ENCODE measurements around the gene TYMP.
A peak's percentile ranks its signal among the peaks of the same experiment; 100 is the strongest.

Gene TYMP, protein sequence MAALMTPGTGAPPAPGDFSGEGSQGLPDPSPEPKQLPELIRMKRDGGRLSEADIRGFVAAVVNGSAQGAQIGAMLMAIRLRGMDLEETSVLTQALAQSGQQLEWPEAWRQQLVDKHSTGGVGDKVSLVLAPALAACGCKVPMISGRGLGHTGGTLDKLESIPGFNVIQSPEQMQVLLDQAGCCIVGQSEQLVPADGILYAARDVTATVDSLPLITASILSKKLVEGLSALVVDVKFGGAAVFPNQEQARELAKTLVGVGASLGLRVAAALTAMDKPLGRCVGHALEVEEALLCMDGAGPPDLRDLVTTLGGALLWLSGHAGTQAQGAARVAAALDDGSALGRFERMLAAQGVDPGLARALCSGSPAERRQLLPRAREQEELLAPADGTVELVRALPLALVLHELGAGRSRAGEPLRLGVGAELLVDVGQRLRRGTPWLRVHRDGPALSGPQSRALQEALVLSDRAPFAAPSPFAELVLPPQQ

DNA sequence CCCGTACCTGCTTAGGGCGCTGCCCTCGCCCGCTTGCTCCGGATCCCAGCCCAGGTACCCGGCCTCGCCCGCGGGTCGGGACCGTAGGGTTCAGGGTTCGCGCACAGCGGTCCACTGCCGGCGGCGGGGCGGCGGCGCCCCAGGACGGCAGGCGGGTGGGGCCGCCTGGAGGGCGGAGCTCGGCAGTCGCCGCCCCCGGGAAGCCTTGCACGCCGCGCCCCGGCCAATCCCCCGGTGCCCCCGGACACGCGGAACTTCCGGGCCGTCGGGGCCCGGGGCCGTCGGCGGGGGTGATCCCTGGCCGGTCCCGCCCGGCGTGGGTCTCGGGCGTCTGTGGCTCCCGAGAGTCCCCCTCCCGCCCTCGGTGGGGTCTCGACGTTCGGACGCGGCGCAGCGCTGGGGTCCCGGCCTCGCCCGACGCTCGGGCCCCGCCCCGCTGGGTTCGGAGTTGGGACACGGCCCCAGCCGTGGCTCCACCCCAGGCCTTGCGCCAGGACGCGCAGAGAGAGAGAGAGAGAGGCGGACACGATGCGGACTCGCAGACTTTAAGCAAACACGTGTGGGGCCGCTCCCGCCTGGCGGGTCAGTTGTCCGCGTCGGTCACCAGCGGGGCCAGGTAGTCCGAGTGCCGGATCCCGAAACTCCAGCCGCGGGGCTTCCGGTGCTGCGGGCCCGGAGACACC, at the start of gene TYMP:
TSS of gene TYMP (minus strand) at position 116 of the 683 bp plus-strand sequence. CDS start 303 bp downstream, outside the sequence.
- no peak for DNase-seq (ENCODE audit: low read depth, low spot score)
- peak within 1 kb of the TSS; percentile 94 for H3K27ac ChIP-seq

DNA sequence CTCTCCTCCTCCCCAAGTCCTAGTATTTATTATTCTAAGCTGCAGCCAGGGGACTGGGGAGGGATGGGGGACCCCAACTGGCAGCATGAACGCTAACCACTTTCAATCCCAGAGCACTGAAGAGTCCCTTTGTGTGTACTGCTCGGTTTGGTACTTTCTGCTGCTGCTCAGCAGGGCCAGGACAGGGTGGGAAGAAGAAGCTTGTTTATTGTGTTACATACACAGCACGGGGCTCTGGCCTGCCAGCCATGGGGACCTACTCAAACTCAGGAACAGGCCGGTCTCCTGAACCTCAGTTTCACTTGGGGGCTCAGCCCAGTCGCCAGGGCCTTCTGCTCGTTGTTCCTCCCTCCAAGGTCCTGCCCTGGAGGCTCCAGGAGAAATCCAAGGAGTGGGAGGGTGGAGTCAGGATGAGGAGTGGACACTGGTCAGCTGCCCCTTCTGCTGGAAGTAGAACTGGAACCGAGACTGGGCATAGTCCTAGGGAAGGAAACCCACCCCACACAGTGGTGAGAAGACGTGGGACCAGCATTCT, 49.0 kb upstream of the TYMP start:
- H3K27ac ChIP-seq: no peak overlapping the region
- no peak for DNase-seq (ENCODE audit: low read depth, low spot score)

DNA sequence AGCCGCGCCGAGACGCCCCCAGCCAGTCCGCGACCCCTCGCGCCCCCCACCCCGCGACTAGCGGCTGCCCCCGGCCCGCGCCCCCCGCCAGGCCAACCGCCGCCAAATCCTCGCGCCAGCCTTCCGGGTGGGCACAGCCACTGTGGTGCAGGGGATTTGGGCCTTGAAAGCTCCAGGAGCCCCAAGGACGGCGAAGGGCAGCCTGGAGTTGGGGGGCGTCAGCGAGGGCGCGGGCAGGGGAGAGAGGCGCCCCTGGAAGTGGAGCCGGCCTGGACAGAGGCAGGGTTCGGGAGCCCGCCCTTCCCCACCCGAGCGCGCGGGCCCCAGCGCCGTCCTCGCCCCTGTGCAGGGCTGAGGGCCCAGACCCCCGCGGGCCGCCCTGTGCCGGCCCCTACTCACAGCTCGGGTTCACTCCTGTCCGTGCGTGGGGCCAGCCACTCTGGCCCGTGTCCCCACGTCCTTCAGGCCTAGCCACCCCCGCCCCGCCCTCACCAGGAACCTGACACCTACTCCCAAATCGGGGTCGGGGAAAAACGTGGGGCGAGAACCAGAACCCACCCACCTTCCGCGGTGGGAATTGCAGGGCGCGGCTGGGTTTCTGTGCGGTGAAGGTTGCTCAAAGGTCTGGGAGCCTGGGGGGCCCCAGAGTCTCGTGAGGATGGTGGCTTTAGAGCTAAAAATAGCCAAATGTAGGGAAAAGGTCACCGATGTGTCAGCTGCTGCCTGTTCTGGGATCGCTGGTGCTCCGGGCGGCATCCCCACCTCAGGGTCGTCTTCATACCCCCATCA, 48.4 kb upstream of the TYMP start, which contains the start of gene CPT1B:
TSS of gene CPT1B (minus strand) at position 441 of the 789 bp plus-strand sequence. CDS start 512 bp downstream, outside the sequence.
- no peak within 1 kb of the TSS for H3K27ac ChIP-seq
- no peak for DNase-seq (ENCODE audit: low read depth, low spot score)

DNA sequence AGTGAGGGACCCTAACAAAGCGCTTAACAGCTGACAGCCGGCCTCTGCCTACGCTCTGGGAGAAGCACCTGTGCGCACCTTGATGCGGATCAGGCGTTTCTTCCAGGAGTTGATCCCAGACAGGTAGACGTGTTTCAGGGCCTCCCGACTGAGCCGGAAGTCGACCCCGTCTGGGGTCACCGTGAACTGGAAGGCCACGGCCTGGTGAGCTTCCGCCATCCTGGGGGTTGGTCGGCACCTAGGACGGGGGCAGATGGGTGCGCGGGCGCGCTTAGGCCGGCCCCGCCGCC, 47.8 kb upstream of the TYMP start:
- DNase-seq (ENCODE audit: low read depth, low spot score): no peak
- H3K27ac ChIP-seq: no peak overlapping the region

DNA sequence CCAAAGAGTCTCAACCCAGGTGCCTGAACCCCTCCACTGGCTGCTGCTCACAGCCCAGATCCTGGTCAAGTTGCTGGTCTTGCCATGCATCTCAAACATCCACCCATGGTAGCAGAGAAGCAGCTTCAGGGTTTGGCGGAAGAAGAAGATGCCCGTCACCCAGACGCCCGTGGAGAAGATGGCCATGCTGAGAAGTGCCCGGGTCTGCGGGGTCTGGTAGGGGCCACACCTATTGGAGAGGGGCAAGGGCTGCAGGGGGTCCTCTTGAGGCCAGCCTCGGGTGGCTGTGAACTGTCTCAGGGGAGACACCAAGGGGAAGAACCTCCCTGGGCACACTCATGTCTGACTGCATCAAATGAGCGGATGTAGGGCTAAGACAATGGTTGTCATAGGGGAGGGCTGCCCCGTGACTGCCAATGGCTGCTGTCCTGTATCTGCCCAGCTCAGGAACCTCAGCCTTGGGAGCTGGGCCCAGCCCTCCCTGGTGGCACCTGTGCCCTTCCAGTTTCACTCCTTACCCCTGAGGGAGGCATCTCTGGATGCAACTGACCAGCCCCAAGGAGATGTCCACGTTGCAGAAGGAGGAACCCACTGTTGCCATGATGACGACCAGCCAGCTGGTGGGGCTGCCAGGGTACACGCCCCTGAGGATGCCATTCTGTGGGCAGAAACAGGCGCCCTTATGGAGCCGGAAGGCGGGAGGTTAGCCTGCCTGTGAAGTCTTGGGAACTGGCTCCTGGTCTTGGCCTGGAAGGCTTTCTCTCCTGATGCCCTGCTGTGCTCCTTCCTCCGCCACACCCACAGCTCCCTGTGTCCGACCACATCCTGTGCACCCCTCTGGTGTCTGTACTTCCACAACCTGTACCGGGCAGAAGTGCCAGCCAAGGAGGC, 47.2 kb upstream of the TYMP start:
- no peak overlapping the region for H3K27ac ChIP-seq
- DNase-seq (ENCODE audit: low read depth, low spot score): no peak

DNA sequence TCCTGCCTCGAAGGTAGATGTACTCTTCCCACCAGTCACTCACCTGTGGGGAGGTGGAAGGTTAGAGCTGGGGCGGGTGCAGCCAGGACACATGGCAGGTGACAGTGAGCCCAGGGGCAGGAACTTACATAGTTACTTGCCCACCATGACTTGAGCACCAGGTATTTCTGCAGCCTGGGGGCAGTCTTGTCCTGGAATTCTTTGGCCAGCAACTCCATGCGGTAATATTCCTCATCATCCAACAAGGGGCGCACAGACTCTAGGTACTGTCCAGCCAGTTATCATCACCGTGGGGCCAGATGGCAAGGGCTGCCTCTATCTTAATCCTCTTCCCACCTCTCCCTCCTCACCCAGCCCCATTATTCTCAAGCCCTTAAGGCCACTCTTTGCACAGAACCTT, 46.3 kb upstream of the TYMP start:
- H3K27ac ChIP-seq: no peak overlapping the region
- no peak for DNase-seq (ENCODE audit: low read depth, low spot score)

DNA sequence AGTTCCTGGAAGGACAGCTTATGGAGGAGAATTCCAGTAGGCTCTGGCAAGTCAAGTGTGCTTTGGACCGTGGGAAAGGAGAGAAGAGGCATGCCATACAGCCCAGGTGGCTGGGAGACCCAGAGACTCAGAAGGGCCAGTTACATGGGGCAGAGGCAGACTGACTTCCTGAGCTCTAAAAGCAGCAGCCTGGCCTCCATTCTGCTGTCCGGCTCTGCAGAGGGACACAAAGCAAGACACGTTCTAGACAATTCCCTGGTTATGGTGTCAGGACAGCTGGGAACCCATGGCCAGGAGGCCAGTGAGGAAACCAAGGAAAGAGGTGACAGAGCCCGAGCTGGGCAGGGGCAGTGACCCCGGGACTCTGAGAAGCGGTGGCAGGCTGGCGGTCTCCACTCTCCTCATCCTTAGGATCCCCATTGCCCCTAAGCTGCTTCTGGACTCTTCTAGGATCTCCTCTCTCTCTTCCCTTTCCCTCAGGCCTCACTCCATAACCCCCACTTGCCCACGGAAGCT, 45.7 kb upstream of the TYMP start:
- no peak overlapping the region for H3K27ac ChIP-seq
- no peak for DNase-seq (ENCODE audit: low read depth, low spot score)

DNA sequence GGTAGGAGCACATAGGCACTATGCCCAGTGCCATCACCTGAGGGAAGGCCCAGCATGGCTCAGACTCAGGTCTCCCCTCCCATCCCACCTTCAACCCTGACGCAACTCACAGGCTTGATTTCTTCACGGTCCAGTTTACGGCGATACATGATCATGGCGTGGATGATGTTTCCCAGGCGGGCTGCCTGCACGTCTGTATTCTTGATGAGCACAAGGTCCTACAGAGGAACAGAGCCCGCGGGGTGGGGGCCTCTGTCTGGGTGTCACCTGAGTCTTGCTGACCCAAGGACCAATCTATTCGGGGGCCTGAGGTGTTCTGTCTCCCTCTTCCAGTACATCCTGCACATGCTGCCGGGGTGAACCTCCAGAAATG, 44.6 kb upstream of the TYMP start:
- DNase-seq (ENCODE audit: low read depth, low spot score): no peak
- no peak overlapping the region for H3K27ac ChIP-seq

DNA sequence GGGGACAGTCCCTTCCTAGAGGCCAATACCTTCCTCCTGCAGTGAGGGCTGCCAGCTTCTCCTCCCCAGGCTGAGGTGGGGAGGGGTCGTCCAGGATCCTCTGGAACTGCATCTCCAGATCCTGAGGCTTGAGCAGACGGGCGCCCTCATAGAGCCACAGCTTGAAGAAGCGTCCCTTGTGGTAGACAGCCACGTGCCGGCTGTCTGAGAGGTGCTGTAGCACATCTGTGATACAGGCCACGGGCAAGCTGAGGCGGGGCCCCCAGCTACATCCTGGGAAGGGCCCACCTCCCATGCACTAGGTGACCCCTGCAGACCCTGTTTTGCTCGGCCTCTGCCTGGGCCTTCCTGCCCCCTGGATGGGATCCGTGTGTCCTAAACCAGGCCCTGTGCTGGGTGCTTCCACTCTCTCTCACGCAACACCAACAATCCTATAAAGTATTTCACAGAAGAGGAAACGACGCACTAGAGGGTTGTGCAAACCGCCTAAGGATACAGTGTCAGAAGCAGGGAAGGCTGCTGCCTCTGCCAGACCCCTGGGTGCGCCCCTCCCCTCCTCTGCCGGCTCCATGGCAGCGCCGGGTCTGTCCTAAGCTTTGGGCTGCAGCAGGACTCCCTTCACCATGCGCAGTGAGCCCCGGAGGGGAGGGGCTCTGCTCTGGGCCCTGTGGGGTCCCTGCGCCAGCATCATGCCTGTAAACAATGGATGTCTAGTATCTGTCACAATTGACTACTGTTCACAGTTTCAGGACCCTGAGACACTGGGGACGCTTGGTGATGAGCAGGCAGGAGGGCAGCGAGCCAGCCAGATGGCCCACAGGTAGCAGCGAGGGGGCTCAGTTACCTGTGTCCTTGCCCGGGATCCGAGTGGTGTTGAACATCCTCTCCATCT, 43.9 kb upstream of the TYMP start:
- DNase-seq (ENCODE audit: low read depth, low spot score): no peak
- H3K27ac ChIP-seq: no peak overlapping the region

DNA sequence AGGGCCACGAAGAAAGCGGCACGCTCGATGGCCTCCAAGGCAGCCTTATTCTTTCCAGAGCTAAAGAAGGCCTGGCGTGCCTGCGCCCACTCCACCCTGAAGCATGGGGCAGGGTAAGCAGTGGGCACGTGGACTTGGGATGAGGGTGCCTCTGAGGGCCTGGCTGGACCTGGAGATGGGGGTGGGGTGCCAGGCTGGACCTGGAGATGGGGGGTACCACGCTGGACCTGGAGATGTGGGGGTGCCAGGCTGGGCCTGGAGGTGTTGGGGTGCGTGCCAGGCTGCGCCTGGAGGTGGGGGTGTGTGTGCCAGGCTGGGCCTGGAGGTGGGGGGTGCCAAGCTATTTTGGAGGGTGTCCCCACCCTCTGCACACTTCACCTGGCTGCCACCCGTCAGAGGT, 43.2 kb upstream of the TYMP start:
- no peak overlapping the region for H3K27ac ChIP-seq
- DNase-seq (ENCODE audit: low read depth, low spot score): no peak

DNA sequence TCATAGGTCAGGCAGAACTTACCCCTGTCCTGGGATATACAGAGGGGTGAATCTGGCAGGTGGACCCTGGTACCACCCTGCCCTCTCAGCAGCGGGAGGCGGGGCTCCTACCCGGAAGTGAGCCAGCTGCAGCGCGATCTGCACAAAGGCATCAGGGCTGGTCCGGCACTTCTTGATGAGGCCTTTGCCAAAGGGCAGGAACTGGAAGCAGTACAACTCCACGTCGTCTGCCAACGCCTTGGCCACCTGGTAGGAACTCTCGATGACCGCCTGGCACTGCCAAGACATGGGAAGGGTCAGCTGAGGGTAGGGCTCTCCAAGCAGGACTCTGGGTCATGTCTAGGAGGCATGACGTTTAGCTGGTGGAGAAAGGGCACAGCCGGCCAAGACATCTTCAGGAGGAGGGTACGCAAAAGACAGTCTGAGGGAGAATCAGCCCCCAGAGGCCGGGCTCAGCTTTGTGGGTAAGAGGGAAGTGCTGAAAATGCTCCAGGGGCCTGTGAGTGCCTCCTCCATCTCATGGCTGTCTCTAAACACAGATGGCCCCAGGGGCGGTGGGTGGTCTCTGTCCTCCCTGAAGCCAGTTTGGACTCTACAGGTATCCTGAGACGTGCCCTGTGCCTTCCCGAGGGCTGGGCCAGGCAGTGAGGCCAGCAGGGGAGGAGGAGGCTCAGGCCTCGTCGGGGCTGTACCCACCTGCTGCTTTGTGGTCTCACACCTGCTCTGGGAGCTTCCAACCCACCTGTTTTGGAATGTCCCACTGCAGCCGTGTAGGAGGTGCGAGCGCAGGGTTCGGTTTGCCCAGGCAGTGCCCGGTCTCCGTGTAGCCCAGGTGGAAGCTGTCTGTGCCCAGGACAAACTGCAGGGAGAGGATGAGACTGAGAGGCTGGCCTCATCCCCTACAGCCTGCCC, 41.7 kb upstream of the TYMP start:
- DNase-seq (ENCODE audit: low read depth, low spot score): no peak

DNA sequence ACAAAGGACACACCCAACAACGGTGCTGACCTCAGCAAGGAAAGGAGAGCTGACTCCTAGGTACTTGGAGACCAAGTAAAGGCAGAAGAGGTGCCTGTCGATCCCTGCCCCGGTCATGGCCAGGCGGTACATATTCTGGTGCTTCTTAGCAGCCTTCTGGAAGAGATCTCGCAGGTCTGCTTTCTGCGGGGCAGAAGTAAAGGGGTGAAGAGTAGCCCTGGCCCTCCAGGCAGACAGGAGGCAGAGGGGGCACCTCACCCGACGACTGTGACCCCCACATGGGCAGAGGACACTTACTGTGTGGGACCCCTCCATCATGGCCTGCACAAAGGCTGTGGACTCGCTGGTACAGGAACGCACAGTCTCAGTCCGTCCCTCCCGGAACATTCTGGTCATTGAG, 41.0 kb upstream of the TYMP start:
- no peak overlapping the region for H3K27ac ChIP-seq
- DNase-seq (ENCODE audit: low read depth, low spot score): no peak

More for the DNA sequence above, 41.7 kb upstream of the TYMP start:
- no peak overlapping the region for H3K27ac ChIP-seq

DNA sequence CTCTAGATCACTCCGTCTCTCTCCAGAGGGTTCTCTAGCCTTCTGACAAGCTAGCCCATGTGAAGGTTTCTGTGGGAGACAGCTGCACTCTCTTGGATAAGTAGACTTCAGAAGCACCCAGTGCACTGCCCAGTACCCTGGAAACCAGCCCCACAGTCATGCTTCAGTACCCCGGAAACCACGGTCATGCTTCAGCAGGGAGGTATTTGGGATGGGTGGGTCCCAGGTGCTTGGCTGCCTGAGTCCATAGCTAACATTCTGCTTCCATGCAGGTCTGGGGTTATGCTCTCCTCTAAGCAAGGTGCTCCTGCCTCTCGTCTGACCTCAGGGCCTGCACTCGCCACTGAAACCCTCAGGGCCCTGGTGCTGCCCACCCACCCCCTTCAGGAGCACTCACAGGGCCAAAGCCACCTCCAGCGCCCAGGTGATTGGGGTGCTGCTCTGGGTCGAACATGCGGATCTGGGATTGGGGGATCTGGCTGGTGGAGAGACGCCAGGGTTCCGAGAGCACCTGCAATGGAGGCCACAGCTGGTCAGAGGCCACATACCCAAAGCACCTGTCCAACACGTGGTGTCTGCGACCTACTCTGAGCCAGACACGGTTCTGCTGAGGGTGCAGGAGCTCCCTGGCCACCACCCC, 40.2 kb upstream of the TYMP start:
- no peak overlapping the region for H3K27ac ChIP-seq
- DNase-seq (ENCODE audit: low read depth, low spot score): no peak

DNA sequence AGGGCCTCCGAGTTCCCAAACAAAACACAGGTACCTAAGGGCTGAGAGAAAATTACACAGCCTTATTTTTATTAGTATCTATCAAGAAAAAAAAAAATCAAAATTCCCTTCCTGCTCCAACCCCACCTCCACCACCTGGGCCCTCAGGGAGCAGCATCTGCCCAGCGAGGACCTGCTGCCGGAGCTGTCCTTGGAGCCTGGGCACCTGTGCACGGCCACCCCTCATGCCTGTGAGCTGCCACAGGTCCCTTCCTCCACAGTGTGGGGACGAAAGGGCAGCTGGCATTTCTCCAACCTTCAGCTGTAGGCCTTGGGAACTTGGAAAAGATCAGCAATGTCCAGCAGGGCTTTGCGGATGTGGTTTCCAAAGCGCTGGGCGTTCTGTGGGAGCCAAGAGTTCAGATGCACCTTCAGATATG, 39.2 kb upstream of the TYMP start:
- DNase-seq (ENCODE audit: low read depth, low spot score): no peak
- no peak overlapping the region for H3K27ac ChIP-seq

DNA sequence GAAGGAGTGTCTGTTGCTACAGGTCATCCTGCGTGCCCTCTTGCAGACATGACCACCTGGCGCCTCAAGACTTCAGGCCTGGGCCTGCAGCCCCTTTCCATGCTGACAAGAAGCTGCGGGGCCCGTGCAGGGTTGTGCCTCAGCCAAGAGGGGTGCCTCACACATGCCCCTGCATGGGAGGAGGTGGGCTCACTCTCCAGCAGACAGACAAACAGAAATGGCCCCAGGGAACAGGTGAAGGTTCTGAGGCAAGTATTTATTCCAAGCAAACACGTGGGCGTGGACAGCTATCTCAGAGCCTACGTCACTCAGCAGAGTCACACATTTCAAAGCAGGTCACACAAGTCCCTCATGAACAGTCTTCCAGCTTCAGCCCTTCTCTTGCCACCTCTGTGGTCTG, 38.8 kb upstream of the TYMP start:
- no peak overlapping the region for H3K27ac ChIP-seq
- no peak for DNase-seq (ENCODE audit: low read depth, low spot score)

DNA sequence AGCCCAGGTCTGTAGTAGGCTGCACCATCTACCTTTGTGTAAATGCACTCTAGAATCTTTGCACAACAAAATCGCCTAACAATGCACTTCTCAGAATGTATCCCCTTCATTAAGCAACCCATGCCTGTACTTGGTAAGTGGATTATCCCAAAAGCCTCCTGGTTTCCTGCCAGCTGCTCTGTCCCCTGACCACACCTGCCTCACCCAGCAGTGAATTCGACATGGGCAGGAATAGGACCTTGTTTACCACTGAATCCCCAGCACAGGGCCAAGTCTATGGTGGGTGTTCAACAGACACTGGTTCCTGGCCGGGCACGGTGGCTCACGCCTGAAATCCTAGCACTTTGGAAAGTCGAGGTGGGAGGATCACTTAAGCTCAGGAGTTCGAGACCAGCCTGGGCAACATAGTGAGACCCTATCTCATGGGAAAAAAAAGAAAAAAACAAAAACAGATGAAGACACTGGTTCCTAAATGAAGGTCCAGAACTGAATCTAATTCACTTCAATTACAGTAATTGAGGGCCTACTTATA, 38.0 kb upstream of the TYMP start:
- DNase-seq (ENCODE audit: low read depth, low spot score): no peak

DNA sequence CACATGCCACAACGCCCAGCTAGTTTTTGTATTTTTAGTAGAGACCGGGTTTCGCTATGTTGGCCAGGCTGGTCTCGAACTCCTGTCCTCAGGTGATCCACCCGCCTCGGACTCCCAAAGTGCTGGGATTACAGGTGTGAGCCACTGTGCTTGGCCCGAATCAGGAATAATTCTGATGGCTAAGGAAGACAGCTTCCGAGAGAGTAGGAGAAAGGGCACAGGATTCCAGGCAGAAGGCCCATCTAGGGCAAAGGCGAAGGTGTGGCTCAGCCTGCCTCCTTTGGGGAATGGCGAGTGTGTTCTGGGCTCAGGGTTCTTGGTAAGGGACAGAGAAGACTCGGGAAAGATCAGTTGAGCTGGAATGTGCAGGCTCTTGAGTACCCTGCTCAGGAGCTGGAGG, 34.5 kb upstream of the TYMP start:
- no peak for DNase-seq (ENCODE audit: low read depth, low spot score)
- no peak overlapping the region for H3K27ac ChIP-seq

More for the DNA sequence above, 38.0 kb upstream of the TYMP start:
- no peak overlapping the region for H3K27ac ChIP-seq

Measured in epithelial cell of prostate (primary cell).